ENCODE measurements around the gene ZNF480.
"Not testable (repeated sequence)": the region's sequence is repeated elsewhere in the genome, so short reads cannot be mapped to it uniquely, and the experiment has no call there.

Gene ZNF480

DNA sequence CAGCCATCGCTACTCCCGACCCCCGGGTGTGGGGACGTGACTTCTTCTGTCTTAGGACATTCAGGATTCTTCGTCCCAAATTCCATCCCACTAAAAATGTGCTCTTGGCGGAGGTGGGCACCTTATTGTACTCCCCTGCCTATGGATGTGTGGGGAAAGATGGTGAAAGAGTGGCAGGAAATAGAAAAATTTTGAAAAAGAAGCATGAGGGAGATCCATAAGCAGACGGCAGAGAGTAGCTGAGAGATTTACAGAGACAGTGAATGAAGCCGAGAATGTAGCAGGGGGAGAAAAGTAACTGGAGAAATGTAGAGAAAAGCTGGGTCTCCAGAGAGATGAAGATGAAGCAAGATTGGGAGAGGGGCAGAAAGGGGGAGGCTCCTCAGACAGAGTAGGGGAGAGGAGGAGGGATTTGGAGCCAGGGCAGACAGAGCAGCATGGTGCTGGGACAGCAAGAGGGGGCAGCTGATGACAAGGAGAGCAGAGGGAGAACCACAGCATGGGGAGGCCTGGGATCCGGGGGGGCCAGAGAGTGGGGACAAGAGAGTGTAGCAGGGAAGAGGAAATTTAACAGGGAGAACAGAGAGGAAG is 39.9 kb downstream of the ZNF480 start:
- DNase-seq (ENCODE audit: extremely low read depth in 1 of 2, low read depth in 1 of 2), result no peak

DNA sequence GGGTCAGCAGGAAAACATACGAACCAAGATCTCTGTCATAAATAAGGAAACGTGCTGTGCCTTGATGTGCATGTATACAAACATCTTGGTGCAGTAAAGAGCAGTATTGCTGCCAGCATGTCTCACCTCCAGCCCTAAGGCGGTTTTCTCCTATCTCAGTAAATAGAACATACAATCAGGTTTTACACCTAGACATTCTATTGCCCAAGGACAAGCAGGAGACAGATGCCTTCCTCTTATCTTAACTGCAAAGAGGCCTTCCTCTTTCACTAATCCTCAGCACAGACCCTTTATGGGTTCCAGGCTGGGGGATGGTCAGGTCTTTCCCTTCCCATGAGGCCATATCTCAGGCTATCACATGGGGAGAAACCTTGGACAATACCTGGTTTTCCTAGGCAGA is 42.1 kb downstream of the ZNF480 start:
- not testable (repeated sequence) for DNase-seq (ENCODE audit: extremely low read depth in 1 of 2, low read depth in 1 of 2)

DNA sequence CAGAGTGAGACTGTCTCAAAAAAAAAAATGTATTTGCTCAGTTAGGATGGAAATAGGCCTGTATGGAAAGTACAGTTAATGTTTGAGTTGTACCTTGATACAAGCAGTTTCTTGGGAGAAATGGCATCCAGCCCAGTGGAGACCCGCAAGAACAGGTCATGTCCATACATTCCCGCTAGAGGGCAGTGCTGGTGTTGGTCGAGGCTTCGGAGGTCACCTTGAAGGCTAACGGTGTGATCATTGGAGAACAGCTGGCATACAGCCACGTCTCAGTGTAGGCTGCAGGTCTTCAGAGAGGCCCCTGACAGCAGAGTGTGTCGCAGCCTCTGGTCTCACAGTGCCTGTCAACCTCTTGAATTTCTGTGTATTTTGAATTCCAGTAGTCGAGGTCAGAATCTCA is 46.6 kb downstream of the ZNF480 start:
- DNase-seq (ENCODE audit: extremely low read depth in 1 of 2, low read depth in 1 of 2), result peak in 1 of 2 donors; percentile 11

DNA sequence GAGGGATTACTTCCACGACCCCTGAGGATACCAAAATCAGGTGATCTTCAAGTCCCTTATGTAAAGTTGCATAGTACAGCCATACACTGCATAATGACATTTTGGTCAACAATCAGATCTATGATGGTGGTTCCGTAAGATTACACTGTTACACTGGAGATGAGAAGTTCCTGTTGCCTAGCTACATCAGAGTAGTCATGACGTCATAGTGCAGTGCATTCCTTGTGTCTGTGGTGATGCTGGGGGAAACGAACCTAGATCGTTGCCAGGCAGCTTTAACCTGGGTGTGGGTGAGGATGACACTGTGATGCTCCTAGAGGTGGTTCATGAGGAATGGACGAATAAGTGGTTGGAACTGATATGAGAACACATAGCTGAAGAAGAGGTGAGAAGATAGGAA is 48.2 kb downstream of the ZNF480 start:
- no peak for DNase-seq (ENCODE audit: extremely low read depth in 1 of 2, low read depth in 1 of 2)

DNA sequence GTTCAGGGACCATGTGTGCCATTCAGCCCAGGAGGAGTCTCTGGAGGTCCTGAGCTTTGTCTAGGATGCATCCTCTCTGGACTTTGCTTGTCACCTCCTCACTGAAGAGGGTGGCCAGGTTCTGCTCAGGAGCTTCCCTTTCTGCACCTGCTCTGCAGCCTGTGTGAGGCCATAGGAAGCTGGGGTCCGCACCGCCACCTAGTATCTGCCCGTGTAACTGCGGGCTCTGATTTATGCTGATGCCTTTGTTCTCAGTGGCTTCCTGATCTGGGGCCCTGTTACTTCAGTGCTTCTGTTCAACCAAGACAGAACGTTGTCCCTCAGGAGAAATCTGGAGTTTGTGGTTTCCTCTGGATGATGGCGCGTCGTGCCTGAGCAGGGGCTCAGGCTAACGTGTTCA is 54.5 kb downstream of the ZNF480 start:
- no peak for DNase-seq (ENCODE audit: extremely low read depth in 1 of 2, low read depth in 1 of 2)

DNA sequence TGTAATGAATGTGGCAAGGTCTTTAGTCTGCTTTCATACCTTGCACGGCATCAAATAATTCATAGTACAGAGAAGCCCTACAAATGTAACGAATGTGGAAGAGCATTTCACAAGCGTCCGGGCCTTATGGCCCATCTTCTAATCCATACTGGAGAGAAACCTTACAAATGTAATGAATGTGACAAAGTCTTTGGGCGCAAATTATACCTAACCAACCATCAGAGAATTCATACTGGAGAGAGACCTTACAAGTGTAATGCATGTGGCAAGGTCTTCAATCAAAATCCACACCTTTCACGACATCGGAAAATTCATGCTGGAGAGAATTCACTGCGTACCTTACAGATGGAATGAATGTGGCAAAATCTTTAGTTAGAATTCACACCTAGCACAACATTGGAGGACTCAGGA is 69.5 kb downstream of the ZNF480 start:
- no peak for DNase-seq (ENCODE audit: extremely low read depth in 1 of 2, low read depth in 1 of 2)

DNA sequence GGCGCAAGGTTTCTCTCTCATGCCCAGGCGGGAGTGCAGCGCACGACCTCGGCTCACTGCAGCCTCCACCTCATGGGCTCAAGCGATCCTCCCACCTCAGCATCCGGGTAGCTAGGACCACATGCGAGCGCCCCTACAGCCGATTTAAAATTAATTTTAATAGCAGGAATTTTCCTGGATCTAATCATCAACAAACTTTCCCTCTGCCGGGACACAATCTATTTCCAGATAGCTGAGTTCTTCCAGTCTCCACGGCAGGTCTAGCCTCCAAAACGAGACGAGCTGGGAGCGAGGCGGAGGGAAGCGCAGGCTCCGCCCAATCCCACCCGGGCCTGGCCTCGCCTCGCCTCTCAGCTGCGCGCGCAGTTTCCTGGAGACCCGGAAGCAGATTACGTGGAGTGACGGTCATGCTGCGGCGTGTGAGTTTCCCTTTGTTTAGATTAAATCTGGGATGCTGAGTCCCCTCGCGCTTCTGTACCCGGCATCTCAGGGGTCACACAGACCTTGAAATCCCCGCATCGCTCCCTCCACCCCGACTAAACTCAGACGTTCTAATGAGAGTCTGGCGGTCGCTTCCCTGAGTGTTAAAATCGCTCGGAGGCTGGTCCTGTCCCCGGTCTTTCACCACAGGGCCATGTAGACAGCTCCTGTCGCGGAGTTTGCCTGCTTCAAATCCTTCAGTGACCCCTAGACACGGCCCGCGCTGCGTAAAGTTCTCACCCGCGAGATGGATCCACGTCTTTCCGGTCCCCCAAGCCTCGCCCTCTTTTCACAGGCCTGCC is 72.8 kb downstream of the ZNF480 start, which contains the start of gene ZNF880:
Gene ZNF880, plus strand, starts transcription at position 365 of the 782 bp plus-strand sequence. Its CDS starts 43 bp downstream, at position 408.
- peak; percentile 64 to 91 for DNase-seq (ENCODE audit: extremely low read depth in 1 of 2, low read depth in 1 of 2)

DNA sequence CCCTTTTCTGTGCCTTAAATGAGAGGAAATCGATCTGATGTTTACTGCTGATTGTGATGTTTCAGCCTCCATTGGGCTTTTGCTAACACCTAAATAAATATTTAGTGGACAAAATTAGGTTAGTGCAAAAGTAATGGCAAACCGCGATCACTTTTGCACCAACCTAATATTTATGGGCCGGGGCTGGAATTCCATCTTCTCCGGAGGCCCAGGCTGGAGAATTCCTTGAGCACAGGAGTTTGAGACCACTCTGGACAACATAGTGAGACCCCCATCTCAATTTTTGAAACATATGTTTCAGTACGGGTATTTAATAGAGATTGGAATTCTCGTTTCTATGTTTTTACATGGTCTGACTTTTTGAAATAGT is 73.4 kb downstream of the ZNF480 start:
- DNase-seq (ENCODE audit: extremely low read depth in 1 of 2, low read depth in 1 of 2), result no peak
